Small intestine (tissue), 16 donors: Measurements from ENCODE around the gene PGA3. TPM values are rescaled to one million over a fixed set of nuclear protein-coding genes. Genes with fewer than 3 reads are reported as not detected.
A peak's percentile ranks its signal among the peaks of the same experiment; 100 is the strongest.
"Not testable (repeated sequence)": the region's sequence is repeated elsewhere in the genome, so short reads cannot be mapped to it uniquely, and the experiment has no call there.

Experiments used
- DNase-seq, 2 donors: peaks; one replicate each; pipeline versions ENCODE4 v3.0.0 to v3.0.0-alpha.2; 2013
- FAIRE-seq: peaks from 2 replicates; lab custom pipeline; 2012; peaks lifted over from hg19 to GRCh38; lab: Jason Lieb, UNC
- H3K27ac ChIP-seq, 3 donors: one replicate each; pipeline ENCODE4 v1.5.1; 2013; ENCODE audit warnings: low read length in 2 of 3, mild to moderate bottlenecking in 2 of 3, control low read depth in 1 of 3, inconsistent platforms in 1 of 3, low read depth in 1 of 3, moderate library complexity in 1 of 3
- H3K27me3 ChIP-seq, 3 donors: one replicate each; pipeline ENCODE4 v1.6.1; 2013; ENCODE audit warnings: low read length in 3 of 3, inconsistent platforms in 1 of 3; ENCODE audit not compliant: control insufficient read depth in 3 of 3, insufficient read depth in 3 of 3
- H3K36me3 ChIP-seq, 3 donors: one replicate each; pipeline ENCODE4 v1.6.1; 2013; ENCODE audit warnings: low read length in 3 of 3, inconsistent platforms in 1 of 3, low read depth in 1 of 3, mild to moderate bottlenecking in 1 of 3, moderate library complexity in 1 of 3; ENCODE audit not compliant: control insufficient read depth in 3 of 3, insufficient read depth in 2 of 3
- H3K4me1 ChIP-seq, 3 donors: one replicate each; pipeline ENCODE4 v1.6.1; 2013; ENCODE audit warnings: low read length in 2 of 3, inconsistent platforms in 1 of 3, low read depth in 1 of 3, mild to moderate bottlenecking in 1 of 3, moderate library complexity in 1 of 3; ENCODE audit not compliant: control insufficient read depth in 3 of 3, insufficient read depth in 2 of 3
- H3K4me3 ChIP-seq, 3 donors: one replicate each; pipeline ENCODE4 v1.5.1; 2013; ENCODE audit warnings: low read length in 3 of 3, control low read depth in 1 of 3, inconsistent platforms in 1 of 3, low read depth in 1 of 3, mild to moderate bottlenecking in 1 of 3, moderate library complexity in 1 of 3
- H3K9me3 ChIP-seq, 2 donors: one replicate each; pipeline ENCODE4 v1.6.1; 2013; ENCODE audit warnings: low read depth in 1 of 2, low read length in 1 of 2; ENCODE audit not compliant: control insufficient read depth in 2 of 2, insufficient read depth in 1 of 2
- WGBS, 3 donors: extraction: QIAGEN DNeasy Blood & Tissue Kit; methylation state at CpG; one replicate each; pipeline ENCODE4 v1.1.7; 2013; 5-methylcytosine and 5-hydroxymethylcytosine counted together
- long read RNA-seq, 10 donors: transcript quantifications; one replicate each; lab custom pipeline, GENCODE V29; 2026
- polyA plus RNA-seq, 4 donors: library from polyadenylated mRNA; stranded (reverse) in 3 of 4; unstranded in 1 of 4; fragments of 200-250 nt in 3 of 4; fragments of 120-200 nt in 1 of 4; gene quantifications; one replicate each; pipeline versions ENCODE4 v1.2.1 to v1.2.3, GENCODE V29; 2013
- donor health status: healthy with polysubstance abuse.
- donor health status: control.
- donor health status: control.
- donor health status: Bipolar disorder and iron deficiency.
- donor health status: healthy.

PGA3 gene
- polyA plus RNA-seq = 10 to 100 TPM in 2 of 4 donors, 1 to 10 TPM in 1, under 1 TPM in 1; 0.47 to 86.2 (median 8.5) TPM
- long read RNA-seq, donor 1, partial matches to known transcripts = 0 of 1 reads
- long read RNA-seq, donor 1, other reads (novel, unspliced or antisense) = 0 of 1 reads
- long read RNA-seq, donor 2 = 0 reads
- long read RNA-seq, donor 3 = 0 reads
- long read RNA-seq, donor 4 = 0 reads
- long read RNA-seq, donor 5 = 0 reads
- long read RNA-seq, donor 6 = 0 reads
- long read RNA-seq, donor 7 = 0 reads
- long read RNA-seq, donor 8 = 0 reads
- long read RNA-seq, donor 9 = 0 reads
- long read RNA-seq, donor 10 = 0 reads

DNA sequence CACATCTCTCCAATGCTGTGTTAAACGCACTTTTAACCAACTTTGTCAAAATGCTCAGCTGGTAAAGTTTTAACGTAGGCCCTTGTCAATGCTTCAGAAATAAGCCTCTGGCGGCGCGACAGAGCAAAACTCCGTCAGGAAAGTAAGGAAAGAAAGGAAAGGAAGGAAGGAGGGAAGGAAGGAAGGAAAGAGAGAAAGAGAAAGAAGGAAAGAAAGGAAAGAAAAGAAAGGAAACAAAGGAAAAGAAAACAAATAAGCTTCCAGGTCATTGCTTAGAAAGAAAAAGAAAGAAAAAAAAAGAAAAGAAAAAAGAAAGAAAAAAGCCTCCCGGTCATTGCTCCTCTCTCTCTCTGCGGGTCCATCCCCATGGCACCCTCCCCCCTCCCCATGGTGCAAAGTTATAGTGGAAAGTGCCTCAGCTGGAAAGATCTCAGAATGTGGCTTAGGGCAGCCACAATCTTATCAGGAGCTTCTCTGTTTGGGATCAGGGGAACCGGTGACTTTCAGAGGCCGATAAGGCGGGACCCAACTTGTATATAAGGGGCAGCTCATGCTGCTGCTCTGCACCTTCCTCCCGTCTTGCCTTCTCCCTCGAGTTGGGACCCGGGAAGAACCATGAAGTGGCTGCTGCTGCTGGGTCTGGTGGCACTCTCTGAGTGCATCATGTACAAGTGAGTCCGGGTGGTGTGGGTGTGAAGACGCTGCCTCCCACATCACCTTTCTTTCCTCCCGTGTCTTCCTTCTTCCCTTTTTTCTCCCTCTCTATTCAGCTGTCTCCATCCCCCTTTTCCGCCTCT, at the start of gene PGA3:
TSS of gene PGA3 (plus strand) at position 566 of the 797 bp plus-strand sequence. CDS start at position 616, 50 bp downstream.
- 56 to 61% (median 59%) methylated on average over 16 to 18 of the region's 18 CpGs for whole genome bisulfite sequencing, 3 donors
- not testable (repeated sequence) for H3K27ac ChIP-seq, H3K4me3 ChIP-seq, H3K36me3 ChIP-seq, H3K27me3 ChIP-seq, H3K4me1 ChIP-seq, DNase-seq, FAIRE-seq
- peaks cover 0 to 11% of the 10 kb centered on the region in 2 donors for H3K9me3 ChIP-seq

- FAIRE-seq (no peak), DNase-seq (no peak)
- Histone ChIP-seq H3K27ac (peak overlapping the region; percentile 57 to 80 (median 62)), H3K36me3 (peaks cover 0 to 34% (median 0%) of the 10 kb centered on the region in 3 donors), H3K4me1 (peaks cover 17 to 60% (median 23%) of the 10 kb centered on the region in 3 donors), H3K4me3 (no peak overlapping the region), H3K9me3 (peaks cover 0 to 16% of the 10 kb centered on the region in 2 donors), H3K27me3 (no peaks in the 10 kb centered on the region)
- WGBS, 3 donors = 77 to 93% (median 90%) methylated on average over 2 of the region's 2 CpGs
Measured at GRCh38 chr11:61153593-61154095, 49.7 kb upstream of the PGA3 start.

DNA sequence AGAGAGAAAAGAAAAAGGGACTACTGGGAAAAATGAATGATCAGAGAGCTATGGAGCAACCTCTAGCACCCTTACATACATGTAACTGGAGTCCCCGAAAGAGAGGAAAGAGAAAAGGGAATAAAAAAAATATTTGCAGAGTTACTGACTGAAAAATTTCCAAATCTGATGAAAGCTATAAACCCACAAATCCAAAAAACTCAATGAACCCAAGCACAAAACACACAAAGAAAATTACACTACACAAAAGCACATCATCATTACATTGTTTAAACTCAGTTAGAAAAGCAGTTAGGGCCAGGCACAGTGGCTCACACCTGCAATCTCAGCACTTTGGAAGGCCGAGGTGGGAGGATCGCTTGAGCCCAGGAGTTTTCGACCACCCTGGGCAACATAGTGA, 48.8 kb upstream of the PGA3 start:
- Histone ChIP-seq H3K4me1 (peaks cover 15 to 55% (median 22%) of the 10 kb centered on the region in 3 donors), H3K4me3 (no peak overlapping the region), H3K27me3 (no peaks in the 10 kb centered on the region), H3K36me3 (peaks cover 0 to 32% (median 0%) of the 10 kb centered on the region in 3 donors), H3K27ac (no peak overlapping the region), H3K9me3 (peaks cover 0 to 16% of the 10 kb centered on the region in 2 donors)
- no peak for FAIRE-seq
- 96 to 99% (median 98%) methylated on average over 4 of the region's 4 CpGs for WGBS, 3 donors
- no peak for DNase-seq

DNA sequence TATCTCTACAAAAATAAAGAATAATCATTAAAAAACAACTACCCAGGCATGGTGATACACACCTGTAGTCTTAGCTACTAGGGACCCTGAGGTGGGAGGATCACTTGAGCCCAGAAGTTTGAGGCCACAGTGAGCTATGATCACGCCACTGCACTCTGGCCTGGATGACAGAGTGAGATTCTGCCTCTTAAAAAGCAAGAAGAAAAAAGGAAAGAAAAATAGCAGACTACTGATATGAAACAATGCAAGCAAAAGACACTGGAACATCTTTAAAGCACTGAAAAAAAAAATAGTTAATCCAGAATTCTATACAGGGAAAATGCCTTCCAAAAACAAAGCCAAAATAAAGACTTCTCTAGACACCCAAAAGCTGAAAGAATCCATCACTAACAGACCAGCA, 48.0 kb upstream of the PGA3 start:
- Histone ChIP-seq H3K27me3 (no peaks in the 10 kb centered on the region), H3K4me3 (no peak overlapping the region), H3K4me1 (peaks cover 12 to 49% (median 17%) of the 10 kb centered on the region in 3 donors), H3K27ac (no peak overlapping the region), H3K36me3 (peaks cover 0 to 30% (median 0%) of the 10 kb centered on the region in 3 donors), H3K9me3 (peaks cover 0 to 16% of the 10 kb centered on the region in 2 donors)
- FAIRE-seq (no peak), DNase-seq (no peak)
- 98 to 100% (median 100%) methylated on average over 1 of the region's 1 CpG for WGBS, 3 donors

DNA sequence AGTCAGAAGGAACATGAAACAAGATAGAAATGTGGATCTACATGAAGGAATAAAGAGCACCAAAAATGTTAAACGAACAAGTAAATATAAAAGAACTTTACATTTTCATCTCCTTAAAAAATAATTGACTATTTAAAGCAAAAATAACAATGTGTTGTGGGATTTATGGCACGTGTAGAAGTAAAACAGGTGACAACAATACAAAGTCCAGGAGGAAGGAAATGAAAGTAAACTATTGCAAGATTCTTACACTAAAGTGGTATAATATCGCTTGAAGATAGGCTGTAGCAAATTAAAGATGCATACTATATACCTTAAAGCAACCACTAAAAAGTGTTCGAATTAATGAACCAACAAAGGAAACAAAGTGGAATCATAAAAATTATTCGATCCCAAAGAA, 47.6 kb upstream of the PGA3 start:
- Histone ChIP-seq H3K4me3 (no peak overlapping the region), H3K27ac (no peak overlapping the region), H3K9me3 (peaks cover 0 to 16% of the 10 kb centered on the region in 2 donors), H3K36me3 (peaks cover 0 to 26% (median 0%) of the 10 kb centered on the region in 3 donors), H3K4me1 (peaks cover 11 to 49% (median 15%) of the 10 kb centered on the region in 3 donors), H3K27me3 (no peaks in the 10 kb centered on the region)
- no peak for FAIRE-seq
- 51 to 75% (median 74%) methylated on average over 5 of the region's 5 CpGs for WGBS, 3 donors
- DNase-seq = peak; percentile 51 to 56

DNA sequence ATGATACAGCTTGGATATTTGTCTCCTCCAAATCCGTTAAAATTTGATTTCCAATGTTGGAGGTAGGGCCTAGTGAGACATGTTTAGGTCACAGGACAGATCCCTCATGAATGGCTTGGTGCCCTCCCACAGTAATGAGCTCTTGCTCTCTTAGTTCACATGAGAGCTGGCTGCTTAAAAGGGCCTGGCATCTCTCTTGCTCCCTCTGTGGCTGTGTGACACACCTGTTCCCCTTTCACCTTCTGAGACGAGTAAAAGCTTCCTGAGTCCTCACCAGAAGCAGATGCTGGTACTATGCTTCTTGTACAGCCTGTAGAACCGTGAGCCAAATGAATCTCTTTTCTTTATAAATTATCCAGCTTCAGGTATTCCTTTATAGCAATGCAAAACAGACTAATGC, 45.6 kb upstream of the PGA3 start:
- DNase-seq = no peak
- FAIRE-seq = no peak
- Histone ChIP-seq H3K4me3 (no peak overlapping the region), H3K36me3 (peaks cover 0 to 19% (median 0%) of the 10 kb centered on the region in 3 donors), H3K9me3 (peaks cover 0 to 16% of the 10 kb centered on the region in 2 donors), H3K27ac (peak overlapping the region in 1 of 3 donors; percentile 18), H3K4me1 (peaks cover 8 to 34% (median 9%) of the 10 kb centered on the region in 3 donors), H3K27me3 (no peaks in the 10 kb centered on the region)
- 48 to 72% (median 63%) methylated on average over 3 of the region's 3 CpGs for WGBS, 3 donors

- DNase-seq = peak; percentile 41 to 72
- 20 to 31% (median 29%) methylated on average over 3 of the region's 3 CpGs for WGBS, 3 donors
- FAIRE-seq = no peak
- H3K9me3 ChIP-seq = peaks cover 0 to 13% of the 10 kb centered on the region in 2 donors
- peak overlapping the region; percentile 61 to 80 (median 70) for H3K27ac ChIP-seq
- H3K4me1 ChIP-seq = peaks cover 3 to 23% (median 5%) of the 10 kb centered on the region in 3 donors
- no peaks in the 10 kb centered on the region for H3K27me3 ChIP-seq
- H3K36me3 ChIP-seq = peaks cover 0 to 14% (median 0%) of the 10 kb centered on the region in 3 donors
- peak overlapping the region in 1 of 3 donors; percentile 22 for H3K4me3 ChIP-seq
Measured at GRCh38 chr11:61158691-61159381, 44.5 kb upstream of the PGA3 start.
